Measurements from ENCODE around the gene CENPW.
A peak's percentile ranks its signal among the peaks of the same experiment; 100 is the strongest.

The CENPW gene

GRCh38 chr6:126339796-126340609, at the start of gene CENPW:
TSS of gene CENPW (plus strand) at chr6:126340115. CDS start at chr6:126340274, 159 bp downstream.
- peak; percentile 95 for DNase-seq (ENCODE audit: low read depth)

GRCh38 chr6:126293891-126294524, 45.9 kb upstream of the CENPW start:
- DNase-seq (ENCODE audit: low read depth), result no peak

GRCh38 chr6:126300126-126300525, 39.8 kb upstream of the CENPW start:
- DNase-seq (ENCODE audit: low read depth), result no peak

GRCh38 chr6:126300735-126301134, 39.2 kb upstream of the CENPW start:
- DNase-seq (ENCODE audit: low read depth), result no peak

GRCh38 chr6:126302191-126302590, 37.7 kb upstream of the CENPW start:
- DNase-seq (ENCODE audit: low read depth), result no peak

- DNase-seq (ENCODE audit: low read depth), result peak; percentile 59
Observed at GRCh38 chr6:126307849-126308248, 32.1 kb upstream of the CENPW start.

- DNase-seq (ENCODE audit: low read depth), result no peak
Observed at GRCh38 chr6:126308362-126308761, 31.6 kb upstream of the CENPW start.

GRCh38 chr6:126312013-126312665, 27.8 kb upstream of the CENPW start:
- peak; percentile 51 for DNase-seq (ENCODE audit: low read depth)

GRCh38 chr6:126313941-126314340, 26.0 kb upstream of the CENPW start:
- DNase-seq (ENCODE audit: low read depth), result no peak

GRCh38 chr6:126318797-126319196, 21.1 kb upstream of the CENPW start:
- no peak for DNase-seq (ENCODE audit: low read depth)

- no peak for DNase-seq (ENCODE audit: low read depth)
Observed at GRCh38 chr6:126333729-126334128, 6.2 kb upstream of the CENPW start.

GRCh38 chr6:126335210-126335609, 4.7 kb upstream of the CENPW start:
- no peak for DNase-seq (ENCODE audit: low read depth)

- peak; percentile 12 for DNase-seq (ENCODE audit: low read depth)
Observed at GRCh38 chr6:126337323-126337722, 2.6 kb upstream of the CENPW start.

GRCh38 chr6:126341126-126341525, 1.2 kb downstream of the CENPW start:
- peak; percentile 22 for DNase-seq (ENCODE audit: low read depth)

GRCh38 chr6:126344181-126344580, 4.3 kb downstream of the CENPW start:
- no peak for DNase-seq (ENCODE audit: low read depth)

- no peak for DNase-seq (ENCODE audit: low read depth)
Observed at GRCh38 chr6:126351960-126352359, 12.0 kb downstream of the CENPW start.

GRCh38 chr6:126352514-126352913, 12.6 kb downstream of the CENPW start:
- no peak for DNase-seq (ENCODE audit: low read depth)

- DNase-seq (ENCODE audit: low read depth), result no peak
Observed at GRCh38 chr6:126356526-126356925, 16.6 kb downstream of the CENPW start.

- DNase-seq (ENCODE audit: low read depth), result no peak
Observed at GRCh38 chr6:126359936-126360537, 20.1 kb downstream of the CENPW start.

- no peak for DNase-seq (ENCODE audit: low read depth)
Observed at GRCh38 chr6:126361832-126362440, 22.0 kb downstream of the CENPW start.

GRCh38 chr6:126367849-126368248, 27.9 kb downstream of the CENPW start:
- no peak for DNase-seq (ENCODE audit: low read depth)

GRCh38 chr6:126372626-126373025, 32.7 kb downstream of the CENPW start:
- peak; percentile 56 for DNase-seq (ENCODE audit: low read depth)
